Tongue (tissue), 2 donors: Measurements from ENCODE around the gene KCNG1. TPM values are rescaled to one million over a fixed set of nuclear protein-coding genes. Genes with fewer than 3 reads are reported as not detected.
"Not testable (repeated sequence)": the region's sequence is repeated elsewhere in the genome, so short reads cannot be mapped to it uniquely, and the experiment has no call there.

ENCODE experiments used
- DNase-seq: peaks from one replicate; pipeline ENCODE4 v3.0.0-alpha.2; 2015
- total RNA-seq: library from RNA; depleted of rRNA; stranded (reverse); fragments of >200 nt; gene quantifications from one replicate; pipeline ENCODE4 v1.2.3, GENCODE V29; 2014

Gene KCNG1
- total RNA-seq, 1 donor from 2014 or later, result 1.3 TPM

DNA sequence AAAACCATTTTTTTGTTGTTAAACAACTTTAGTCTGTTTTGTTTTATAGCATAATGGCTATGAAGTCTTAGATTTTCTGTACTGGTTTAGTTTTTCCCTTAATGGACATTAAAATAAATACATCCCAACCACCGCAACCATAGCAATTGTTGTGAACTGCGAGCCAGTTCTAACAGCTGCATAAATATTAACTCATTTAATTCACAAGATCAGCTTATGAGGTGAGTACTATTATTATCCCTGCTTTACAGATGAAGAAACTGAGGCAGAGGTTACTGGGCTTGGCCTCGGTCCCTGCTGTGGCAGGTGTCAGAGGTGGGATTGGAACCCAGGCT lies 41.2 kb downstream of the KCNG1 start:
- DNase-seq, result no peak

DNA sequence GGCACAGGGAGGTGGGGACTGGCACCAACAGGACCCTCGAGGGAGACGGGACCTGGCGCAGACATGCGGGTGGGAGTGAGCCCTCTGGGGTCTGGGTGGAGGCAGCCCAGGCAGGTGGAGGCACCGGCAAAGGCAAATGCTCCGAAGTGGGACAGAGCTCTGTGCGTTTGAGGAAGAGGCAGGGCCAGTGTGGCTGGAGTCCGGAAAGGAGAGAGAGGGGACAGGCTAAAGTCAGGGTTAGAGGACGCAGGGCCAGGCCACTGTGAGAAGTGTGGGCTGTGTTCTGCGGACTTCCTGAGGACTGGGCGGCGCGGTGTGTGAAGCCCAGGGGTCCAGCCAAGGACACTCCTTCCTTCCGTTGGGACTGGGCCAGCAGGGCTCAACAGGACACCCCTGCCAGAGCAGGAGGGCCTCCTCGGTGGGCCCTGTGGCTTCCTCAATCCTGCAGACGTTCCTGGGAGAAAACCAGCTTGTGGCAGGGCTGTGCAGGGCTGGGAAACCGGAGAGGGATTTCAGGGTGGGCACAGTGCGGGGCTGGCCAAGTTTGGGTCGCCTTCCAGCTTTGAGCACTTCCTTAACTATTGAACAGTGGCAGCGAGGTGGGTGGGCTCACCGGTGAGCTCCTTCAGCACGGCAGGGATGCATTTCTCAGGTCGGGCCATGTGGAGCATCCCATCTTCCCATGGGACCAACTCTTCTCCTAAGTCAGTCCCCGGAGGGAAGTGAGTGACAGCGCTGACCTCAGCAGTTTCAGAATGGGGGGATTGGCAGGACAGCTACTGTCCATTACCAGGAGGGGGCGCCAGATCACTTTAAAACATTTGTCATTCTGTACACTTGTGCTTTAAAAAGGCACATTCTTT lies 41.8 kb downstream of the KCNG1 start:
- DNase-seq, result peak; percentile 82

DNA sequence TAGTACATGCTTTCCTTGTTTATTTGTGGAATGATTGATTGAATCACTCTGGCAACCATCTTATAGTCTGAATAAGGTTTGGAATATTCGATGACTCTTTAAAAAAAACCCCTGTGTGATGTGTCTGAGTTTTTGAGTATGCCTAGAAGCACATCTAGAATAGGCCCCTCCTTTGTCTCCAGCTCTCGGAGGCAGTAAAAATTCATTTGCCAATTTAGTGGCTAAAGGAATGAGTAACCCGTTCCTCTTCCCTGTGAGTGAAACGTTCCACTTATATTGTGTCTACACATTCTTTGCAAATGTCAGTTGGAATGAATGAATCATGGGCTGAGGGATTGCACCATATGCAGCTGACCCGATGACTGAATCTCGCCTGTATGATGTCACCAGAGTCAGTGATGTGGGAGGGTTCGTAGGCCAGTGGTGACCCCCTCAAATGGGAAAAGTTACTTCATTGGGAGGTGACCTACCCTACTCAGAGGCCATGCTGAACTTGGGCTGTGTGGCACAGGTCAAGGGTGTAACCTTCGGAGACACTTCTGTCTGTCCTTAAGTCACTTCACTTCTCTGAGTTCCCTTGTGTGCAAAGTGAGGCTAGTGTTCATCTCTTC lies 42.7 kb downstream of the KCNG1 start:
- no peak for DNase-seq

DNA sequence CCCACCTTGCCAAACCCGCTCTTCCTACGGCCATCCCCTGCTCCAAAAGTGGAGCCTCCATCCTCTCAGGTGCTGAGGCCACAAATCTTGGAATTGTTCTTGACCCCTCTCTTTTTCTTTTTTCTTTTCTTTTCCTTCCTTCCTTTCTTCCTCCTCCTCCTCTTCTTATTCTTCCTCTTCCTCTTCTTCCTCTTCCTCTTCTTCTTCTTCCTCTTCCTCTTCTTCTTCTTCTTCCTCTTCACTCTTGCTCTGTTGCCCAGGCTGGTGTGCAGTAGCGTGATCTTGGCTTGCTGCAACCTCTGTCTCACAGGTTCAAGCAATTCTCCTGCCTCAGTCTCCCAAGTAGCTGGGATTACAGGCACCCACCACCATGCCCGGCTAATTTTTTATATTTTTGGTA lies 44.4 kb downstream of the KCNG1 start:
- not testable (repeated sequence) for DNase-seq

DNA sequence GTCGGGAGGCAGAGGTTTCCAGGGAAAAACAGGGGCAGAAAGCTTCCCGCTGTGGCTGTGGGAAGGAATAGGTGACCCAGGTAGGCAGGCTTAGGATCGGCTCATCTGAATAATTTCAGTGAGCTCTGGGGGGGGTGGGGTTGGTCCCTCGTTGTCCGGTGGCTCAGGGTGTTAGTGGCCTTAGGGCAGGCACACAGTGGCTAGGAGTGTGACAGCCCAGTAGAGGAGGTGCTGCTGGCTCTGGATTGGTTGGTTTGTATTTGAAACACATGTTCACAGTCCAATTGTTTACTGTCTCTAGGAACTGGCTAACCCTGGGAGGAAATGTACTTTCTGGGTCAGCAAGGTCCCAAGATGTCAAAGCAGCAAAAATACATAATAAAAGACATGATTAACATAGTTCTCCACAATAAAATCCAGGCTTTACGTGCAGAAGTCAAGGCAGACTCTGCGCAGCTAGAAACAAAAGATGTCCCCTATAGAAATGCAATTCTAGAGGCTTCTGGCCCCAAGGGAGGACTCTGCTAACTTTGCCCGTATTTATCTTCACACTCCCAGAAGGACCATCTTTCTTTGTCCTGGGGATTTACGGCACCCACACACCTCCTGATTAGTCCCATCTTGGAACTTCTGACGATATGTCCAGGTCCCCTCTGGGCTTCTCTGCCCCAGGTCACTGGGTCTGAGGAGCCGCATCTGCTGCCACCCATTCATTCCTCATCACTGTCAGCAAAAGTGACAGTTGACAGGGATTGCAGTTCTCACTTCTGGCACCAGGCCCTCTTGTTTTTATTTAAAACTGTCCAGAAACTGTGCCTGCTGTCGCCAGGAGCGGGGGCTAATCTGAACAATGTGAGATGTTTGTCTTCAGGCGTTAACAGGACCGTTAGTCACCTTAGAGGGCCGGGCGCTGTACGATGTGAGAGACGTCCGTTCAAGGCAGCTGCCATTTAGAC lies 45.6 kb downstream of the KCNG1 start:
- DNase-seq, result no peak

DNA sequence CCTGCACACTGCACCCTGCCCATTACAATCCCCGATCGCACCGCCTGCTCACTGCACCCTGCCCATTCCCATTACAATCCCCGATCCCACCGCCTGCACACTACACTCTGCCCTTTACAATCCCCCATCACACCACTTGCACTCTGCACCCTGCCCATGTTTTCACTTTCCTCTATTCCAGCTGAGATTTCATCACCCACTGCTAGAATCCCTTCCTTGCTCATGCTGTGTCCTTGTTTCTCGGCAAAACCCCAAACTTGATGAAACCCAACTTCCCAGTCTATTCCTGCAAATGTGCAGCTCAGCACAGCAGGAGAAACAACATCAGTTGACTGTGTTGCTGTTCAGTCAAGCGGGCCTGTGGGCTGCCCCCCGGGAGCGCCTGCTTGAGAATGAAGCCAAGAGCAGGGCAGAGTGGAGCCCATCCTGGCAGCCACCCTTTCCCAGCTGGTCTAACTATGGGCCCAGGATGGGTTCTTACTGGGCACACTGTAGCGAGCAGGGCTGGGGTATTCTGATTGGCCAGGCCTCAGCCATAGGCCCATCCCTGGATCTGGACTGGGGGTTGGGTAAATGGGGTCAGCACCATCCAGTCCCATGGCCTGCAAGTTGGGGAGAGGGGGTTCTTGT lies 47.1 kb downstream of the KCNG1 start:
- no peak for DNase-seq

DNA sequence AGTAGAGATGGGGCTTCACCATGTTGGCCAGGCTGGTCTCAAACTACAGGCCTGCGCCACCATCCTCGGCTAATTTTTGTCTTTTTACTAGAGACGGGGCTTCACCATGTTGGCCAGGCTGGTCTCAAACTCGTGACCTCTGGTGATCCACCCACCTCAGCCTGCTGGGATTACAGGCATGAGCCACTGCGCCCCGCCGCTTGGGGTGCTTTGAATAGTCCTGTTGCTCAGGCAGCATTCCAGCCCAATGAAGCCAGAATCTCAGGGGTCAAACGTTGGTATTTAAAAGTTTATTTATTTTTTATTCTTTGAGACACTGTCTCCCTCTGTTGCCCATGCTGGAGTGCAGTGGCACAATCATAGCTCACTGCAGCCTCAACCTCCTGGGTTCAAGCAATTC lies 53.0 kb downstream of the KCNG1 start:
- no peak for DNase-seq

DNA sequence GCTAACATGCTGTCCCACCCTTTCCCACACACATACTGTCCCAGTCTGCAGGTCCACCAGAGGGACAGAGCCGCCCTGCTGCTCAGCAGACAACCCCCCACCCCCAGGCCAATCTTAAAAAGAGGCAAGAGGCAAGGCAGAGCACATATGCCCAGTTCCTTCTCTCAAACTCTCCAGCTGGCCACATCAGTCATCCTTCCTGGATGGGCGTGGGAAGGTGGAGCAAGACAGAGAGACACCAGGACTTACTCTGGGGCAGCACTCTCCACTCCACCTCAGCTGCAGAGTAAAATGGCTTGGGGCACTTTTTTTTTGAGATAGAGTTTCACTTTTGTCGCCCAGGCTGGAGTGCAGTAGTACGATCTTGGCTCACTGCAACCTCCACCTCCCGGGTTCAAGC lies 53.5 kb downstream of the KCNG1 start:
- peak; percentile 55 for DNase-seq

DNA sequence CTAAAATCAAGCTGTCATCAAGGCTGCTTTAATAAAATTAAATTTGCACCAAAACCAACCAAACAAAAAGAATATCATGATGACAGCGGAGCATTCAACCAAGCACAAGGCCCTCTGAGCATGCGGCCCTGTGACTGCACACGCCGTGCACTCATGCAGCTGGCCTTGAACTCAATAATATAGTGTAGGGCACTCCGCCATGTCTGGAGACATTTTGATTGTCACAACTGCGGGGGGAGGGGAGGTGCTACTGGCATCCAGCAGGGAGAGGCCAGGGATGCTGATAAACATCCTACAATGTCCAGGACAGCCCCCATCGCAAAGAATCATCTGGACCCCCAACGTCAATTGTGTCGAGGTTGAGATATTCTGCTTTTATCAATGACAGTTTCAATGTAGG lies 54.6 kb downstream of the KCNG1 start:
- DNase-seq, result no peak

DNA sequence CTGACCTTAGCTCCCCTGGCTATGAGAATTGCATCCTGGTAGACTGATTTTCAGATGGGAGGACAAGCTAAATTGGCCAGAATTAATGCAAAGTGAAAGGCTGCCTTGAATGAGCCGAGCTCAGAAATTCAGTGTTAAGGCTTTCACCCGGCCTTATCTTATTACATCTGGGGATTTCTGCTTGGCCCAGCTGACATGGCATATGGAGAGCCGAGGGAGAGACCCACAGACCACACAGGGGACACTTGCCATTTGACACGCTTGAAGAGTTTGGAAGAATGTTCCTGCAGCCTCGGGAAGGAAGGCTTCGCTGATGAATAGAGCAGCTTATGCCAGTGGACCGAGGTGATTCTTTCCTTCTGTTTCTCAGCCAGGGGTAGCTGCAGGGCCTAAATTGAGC lies 55.3 kb downstream of the KCNG1 start:
- peak; percentile 11 for DNase-seq

DNA sequence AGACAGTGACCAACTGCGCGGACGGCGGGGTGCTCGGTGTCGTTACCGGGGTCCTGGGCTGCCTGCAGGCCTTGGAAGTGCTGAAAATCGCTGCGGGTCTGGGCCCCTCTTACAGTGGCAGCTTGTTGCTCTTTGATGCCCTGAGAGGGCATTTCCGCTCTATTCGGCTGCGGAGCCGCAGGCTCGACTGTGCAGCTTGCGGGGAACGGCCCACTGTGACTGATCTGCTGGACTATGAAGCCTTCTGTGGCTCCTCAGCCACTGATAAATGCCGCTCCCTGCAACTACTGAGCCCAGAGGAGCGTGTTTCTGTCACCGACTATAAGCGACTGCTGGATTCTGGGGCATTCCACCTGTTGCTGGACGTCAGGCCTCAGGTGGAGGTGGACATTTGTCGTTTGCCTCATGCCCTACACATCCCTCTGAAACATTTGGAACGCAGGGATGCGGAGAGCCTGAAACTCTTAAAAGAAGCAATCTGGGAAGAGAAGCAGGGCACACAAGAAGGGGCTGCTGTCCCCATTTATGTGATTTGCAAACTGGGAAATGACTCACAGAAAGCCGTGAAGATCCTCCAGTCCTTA lies 63.3 kb downstream of the KCNG1 start:
- DNase-seq, result no peak

DNA sequence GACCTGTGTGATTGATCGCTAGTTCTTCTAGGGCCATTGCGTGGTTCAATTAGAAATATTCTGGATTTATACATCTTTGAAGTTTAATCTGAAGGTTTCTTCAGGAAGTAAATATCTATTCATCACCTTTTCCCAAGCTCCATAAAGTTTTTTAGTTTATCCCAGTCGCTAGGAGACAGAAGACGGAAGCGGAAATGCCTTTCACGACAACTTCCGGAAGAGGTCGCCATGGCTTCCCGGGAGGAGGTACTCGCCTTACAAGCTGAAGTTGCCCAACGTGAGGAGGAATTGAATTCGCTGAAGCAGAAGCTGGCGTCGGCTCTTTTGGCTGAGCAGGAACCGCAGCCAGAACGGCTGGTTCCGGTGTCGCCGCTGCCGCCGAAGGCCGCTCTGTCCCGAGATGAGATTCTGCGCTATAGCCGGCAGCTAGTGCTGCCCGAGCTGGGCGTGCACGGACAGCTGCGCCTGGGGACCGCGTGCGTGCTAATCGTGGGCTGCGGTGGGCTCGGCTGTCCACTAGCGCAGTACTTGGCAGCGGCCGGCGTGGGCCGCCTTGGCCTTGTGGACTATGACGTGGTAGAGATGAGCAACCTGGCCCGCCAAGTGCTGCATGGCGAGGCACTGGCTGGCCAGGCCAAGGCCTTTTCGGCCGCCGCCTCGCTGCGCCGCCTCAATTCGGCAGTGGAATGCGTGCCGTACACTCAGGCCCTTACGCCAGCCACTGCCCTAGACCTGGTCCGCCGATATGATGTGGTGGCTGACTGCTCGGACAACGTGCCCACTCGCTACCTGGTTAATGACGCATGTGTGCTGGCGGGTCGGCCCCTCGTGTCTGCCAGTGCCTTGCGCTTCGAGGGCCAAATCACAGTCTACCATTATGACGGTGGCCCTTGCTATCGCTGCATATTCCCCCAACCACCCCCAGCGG lies 64.0 kb downstream of the KCNG1 start, which contains the start of gene MOCS3:
Gene MOCS3 (plus strand): TSS at position 204 of the 928 bp plus-strand sequence. CDS start 25 bp downstream, at position 229.
- DNase-seq, result peak; percentile 97

DNA sequence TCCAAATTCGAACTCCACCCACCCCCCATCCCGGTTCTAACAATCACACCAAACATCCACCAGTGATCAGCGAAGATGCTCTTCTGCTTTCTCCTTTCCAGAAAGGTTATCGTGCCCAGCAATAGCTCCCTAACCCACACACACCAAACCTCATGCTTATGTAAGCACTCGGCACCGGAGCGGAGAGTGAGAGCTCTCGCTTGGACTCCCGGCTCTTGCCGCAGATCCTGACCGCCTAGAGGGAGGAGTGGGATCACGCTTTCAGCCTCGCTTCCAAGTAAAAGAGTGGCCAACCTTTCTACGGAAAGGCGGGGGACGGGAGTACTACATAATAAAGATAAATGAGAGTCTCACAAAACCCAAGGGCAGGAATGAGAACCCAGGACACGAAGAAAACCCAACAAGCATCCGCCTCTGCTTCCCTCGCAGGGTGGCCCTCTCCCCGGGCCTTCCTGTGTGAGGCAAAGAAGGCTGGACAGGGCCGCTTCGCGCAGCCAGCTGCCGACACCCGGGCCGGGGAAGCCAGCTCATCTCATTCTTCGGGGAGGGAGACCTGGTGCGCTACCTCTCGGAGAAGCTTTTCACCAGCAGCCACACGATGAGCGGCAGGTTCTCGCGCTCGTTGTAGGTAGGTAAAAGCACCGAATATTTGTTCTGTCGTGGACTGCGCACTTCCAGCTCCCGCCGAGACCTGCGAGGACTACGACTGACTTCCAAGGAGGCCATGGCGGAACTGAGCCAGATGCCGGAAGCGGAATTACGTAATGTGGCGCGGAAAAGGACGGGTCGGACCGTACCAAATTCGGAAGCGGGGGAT lies 64.9 kb downstream of the KCNG1 start, which contains the start of gene DPM1:
Gene DPM1 (minus strand): TSS at position 735 of the 817 bp plus-strand sequence. CDS start 9 bp downstream, at position 726.
- peak; percentile 11 for DNase-seq

DNA sequence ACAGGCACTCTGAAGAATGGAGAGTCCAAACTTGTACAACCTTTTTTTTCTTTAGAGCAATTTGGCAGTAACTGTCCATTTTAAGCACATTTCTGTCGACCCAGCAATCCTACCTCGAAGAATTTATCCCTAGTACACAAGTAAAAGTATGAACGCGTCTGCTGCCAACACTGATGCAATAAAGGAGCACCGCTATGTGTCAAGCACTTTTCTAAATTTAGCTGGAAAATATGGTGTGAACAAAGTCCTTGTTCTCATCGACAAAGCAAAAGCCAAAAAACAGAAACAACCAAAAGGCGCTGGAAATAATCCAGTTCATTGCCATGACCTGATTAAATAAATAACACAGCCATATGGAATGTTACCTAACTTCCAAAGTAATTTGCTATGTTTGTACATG lies 65.6 kb downstream of the KCNG1 start:
- peak; percentile 8 for DNase-seq

DNA sequence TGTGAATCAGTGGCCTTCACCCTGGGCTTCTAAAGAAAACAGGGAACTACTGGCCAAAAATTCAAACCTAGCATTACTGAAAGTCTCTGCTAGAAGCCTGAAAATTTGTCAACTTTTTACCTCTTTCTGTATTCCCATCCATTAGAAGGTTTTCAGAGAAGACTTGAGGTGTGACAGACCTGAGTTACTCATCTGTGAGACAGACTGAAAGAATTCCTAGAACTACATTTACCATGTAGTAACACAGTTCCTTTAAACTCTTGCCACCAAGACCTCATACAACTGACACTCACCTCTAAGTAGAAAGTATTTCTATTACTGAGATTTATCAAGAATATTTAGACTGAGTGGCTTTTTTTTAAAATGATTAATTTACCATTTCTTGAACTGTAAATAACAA lies 69.1 kb downstream of the KCNG1 start:
- DNase-seq, result no peak
